Endodermal cell (in vitro differentiated cells): ENCODE results near the gene YKT6. TPM values are rescaled to one million over a fixed set of nuclear protein-coding genes. Genes with fewer than 3 reads are reported as not detected.
A peak's percentile ranks its signal among the peaks of the same experiment; 100 is the strongest.

Experiments
- DNase-seq: peaks from one replicate; pipeline ENCODE4 v3.0.0-alpha.2; 2017
- H3K27ac ChIP-seq: 2 replicates; pipeline ENCODE4 v1.5.1; 2013; ENCODE audit warnings: mild to moderate bottlenecking, low read depth, low read length, moderate library complexity
- H3K27me3 ChIP-seq: 2 replicates; pipeline ENCODE4 v1.6.1; 2013; ENCODE audit warnings: mild to moderate bottlenecking, low read length, moderate library complexity; ENCODE audit not compliant: insufficient read depth, control insufficient read depth, poor library complexity, severe bottlenecking
- H3K36me3 ChIP-seq: 2 replicates; pipeline ENCODE4 v1.7.0; 2013; ENCODE audit warnings: mild to moderate bottlenecking, low read length, moderate library complexity; ENCODE audit not compliant: control insufficient read depth, insufficient read depth
- H3K4me1 ChIP-seq: one replicate; pipeline ENCODE4 v1.7.0; 2013; ENCODE audit warnings: low read length; ENCODE audit not compliant: control insufficient read depth, insufficient read depth
- H3K4me3 ChIP-seq: 2 replicates; pipeline ENCODE4 v1.5.1; 2013; ENCODE audit warnings: mild to moderate bottlenecking, low read length, moderate library complexity
- H3K9ac ChIP-seq: 2 replicates; pipeline ENCODE4 v1.6.1; 2013; ENCODE audit warnings: mild to moderate bottlenecking, low read length, moderate library complexity; ENCODE audit not compliant: poor library complexity, severe bottlenecking; ENCODE audit errors: extremely low read depth
- H3K9me3 ChIP-seq: 2 replicates; pipeline ENCODE4 v1.6.1; 2013; ENCODE audit warnings: mild to moderate bottlenecking, low read length, moderate library complexity; ENCODE audit not compliant: control insufficient read depth
- H3K27ac Mint-ChIP-seq: 2 replicates; pipeline ENCODE4 v1.8.0; 2020; ENCODE audit warnings: mixed read lengths
- H3K27me3 Mint-ChIP-seq: 2 replicates; pipeline ENCODE4 v1.8.0; 2021; ENCODE audit warnings: mild to moderate bottlenecking, mixed read lengths; ENCODE audit not compliant: insufficient read depth
- H3K36me3 Mint-ChIP-seq: 2 replicates; pipeline ENCODE4 v1.8.0; 2020; ENCODE audit warnings: low read depth, mixed read lengths
- H3K4me1 Mint-ChIP-seq: 2 replicates; pipeline ENCODE4 v1.8.0; 2020; ENCODE audit warnings: mixed read lengths
- H3K4me3 Mint-ChIP-seq: 2 replicates; pipeline ENCODE4 v1.8.0; 2020; ENCODE audit warnings: mild to moderate bottlenecking, moderate library complexity, mixed read lengths
- H3K9me3 Mint-ChIP-seq: 2 replicates; pipeline ENCODE4 v1.8.0; 2020; ENCODE audit warnings: mild to moderate bottlenecking, mixed read lengths
- WGBS, 2 experiments: methylation state at CpG; one replicate each; pipeline versions ENCODE4 v1.1.5 to v1.1.7; 2013; ENCODE audit warnings: missing lambda C conversion rate in 2 of 2, mixed read lengths in 1 of 2; ENCODE audit not compliant: insufficient coverage in 1 of 2, insufficient read length in 1 of 2; 5-methylcytosine and 5-hydroxymethylcytosine counted together
- total RNA-seq, 2 donors: library from RNA; stranded (reverse); fragmentation: NEBNext Ultra II Directional in 1 of 2; extraction: Animal tissue kit (Norgen Biotek cat#: 25700) in 1 of 2; gene quantifications; 2 replicates in 1 of 2; 3 replicates in 1 of 2; pipeline ENCODE4 v1.2.1, GENCODE V29; 2021
- TF ChIP-seq, protein P1 (sequence below): fragments of 200-600 bp; sonication (generic); conservative IDR thresholded peaks from 2 replicates; pipeline ENCODE4 v1.5.0; 2021; ENCODE audit warnings: antibody characterized with exemption, mild to moderate bottlenecking

The YKT6 gene
- total RNA-seq, 2 donors from 2014 or later, result 96.2 to 101 TPM

DNA sequence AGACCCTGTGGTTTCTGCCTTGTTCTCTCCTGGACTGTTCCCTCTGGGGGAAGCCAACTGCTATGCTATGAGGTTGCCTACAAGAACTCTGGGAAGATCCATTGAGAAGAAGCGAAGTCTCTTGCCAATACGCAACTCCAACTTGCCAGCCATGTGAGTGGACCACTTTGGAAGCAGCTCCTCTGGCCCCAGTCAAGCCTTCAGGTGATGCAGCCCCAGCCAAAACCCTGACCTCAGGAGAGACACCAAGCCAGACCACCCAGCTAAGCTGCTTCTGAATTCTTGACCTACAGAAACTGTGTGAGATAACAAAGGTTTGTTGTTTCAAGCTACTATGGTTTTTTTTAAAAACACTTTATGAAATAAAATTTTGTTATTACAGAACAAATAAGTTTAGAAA lies 39.4 kb upstream of the YKT6 start:
- H3K4me1 Mint-ChIP-seq, result no peaks in the 10 kb centered on the region
- H3K36me3 Mint-ChIP-seq, result no peaks in the 10 kb centered on the region
- no peak overlapping the region for H3K27ac Mint-ChIP-seq

DNA sequence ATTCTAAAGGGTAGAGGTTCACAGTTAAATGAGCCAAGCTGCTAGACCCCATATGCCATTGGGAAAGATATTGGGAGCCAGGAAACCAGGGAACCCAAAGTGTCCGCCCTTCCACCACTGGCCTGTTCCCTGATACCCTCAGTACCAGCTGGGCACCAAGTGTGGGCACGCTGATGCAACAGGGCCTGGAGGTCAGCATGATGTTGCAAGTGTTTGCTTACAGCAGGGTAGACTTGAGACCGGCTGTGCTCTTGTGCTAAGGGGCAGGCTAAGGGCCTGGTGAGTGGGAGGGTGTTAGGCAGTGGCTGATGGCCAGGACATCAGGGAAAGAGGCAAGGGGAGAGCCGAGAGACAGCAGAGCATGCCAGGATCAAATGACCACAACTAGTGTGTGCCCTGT lies 38.6 kb upstream of the YKT6 start:
- no peak overlapping the region for H3K4me3 ChIP-seq
- no peak overlapping the region for H3K9ac ChIP-seq
- DNase-seq, result peak; percentile 26
- 90 to 91% methylated on average over 4 of the region's 4 CpGs for WGBS, 2 experiments
- H3K27ac Mint-ChIP-seq, result no peak overlapping the region
- H3K27me3 ChIP-seq, result no peaks in the 10 kb centered on the region
- TF ChIP-seq, protein P1, sequence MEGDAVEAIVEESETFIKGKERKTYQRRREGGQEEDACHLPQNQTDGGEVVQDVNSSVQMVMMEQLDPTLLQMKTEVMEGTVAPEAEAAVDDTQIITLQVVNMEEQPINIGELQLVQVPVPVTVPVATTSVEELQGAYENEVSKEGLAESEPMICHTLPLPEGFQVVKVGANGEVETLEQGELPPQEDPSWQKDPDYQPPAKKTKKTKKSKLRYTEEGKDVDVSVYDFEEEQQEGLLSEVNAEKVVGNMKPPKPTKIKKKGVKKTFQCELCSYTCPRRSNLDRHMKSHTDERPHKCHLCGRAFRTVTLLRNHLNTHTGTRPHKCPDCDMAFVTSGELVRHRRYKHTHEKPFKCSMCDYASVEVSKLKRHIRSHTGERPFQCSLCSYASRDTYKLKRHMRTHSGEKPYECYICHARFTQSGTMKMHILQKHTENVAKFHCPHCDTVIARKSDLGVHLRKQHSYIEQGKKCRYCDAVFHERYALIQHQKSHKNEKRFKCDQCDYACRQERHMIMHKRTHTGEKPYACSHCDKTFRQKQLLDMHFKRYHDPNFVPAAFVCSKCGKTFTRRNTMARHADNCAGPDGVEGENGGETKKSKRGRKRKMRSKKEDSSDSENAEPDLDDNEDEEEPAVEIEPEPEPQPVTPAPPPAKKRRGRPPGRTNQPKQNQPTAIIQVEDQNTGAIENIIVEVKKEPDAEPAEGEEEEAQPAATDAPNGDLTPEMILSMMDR, result no peak
- no peaks in the 10 kb centered on the region for H3K4me1 Mint-ChIP-seq
- H3K27me3 Mint-ChIP-seq, result peaks cover 4% of the 10 kb centered on the region
- H3K9me3 Mint-ChIP-seq, result no peaks in the 10 kb centered on the region
- no peaks in the 10 kb centered on the region for H3K9me3 ChIP-seq
- no peaks in the 10 kb centered on the region for H3K36me3 Mint-ChIP-seq
- H3K27ac ChIP-seq, result no peak overlapping the region
- no peak overlapping the region for H3K4me3 Mint-ChIP-seq
- H3K36me3 ChIP-seq, result no peaks in the 10 kb centered on the region
- H3K4me1 ChIP-seq, result no peaks in the 10 kb centered on the region

More for the DNA sequence above, 39.4 kb upstream of the YKT6 start:
- TF ChIP-seq, protein P1, result no peak
- H3K4me3 Mint-ChIP-seq, result no peak overlapping the region
- H3K27ac ChIP-seq, result no peak overlapping the region
- no peaks in the 10 kb centered on the region for H3K27me3 ChIP-seq
- no peaks in the 10 kb centered on the region for H3K27me3 Mint-ChIP-seq
- no peaks in the 10 kb centered on the region for H3K36me3 ChIP-seq
- no peaks in the 10 kb centered on the region for H3K4me1 ChIP-seq
- 99 to 100% methylated on average over 2 of the region's 2 CpGs for WGBS, 2 experiments
- no peak overlapping the region for H3K9ac ChIP-seq
- no peaks in the 10 kb centered on the region for H3K9me3 Mint-ChIP-seq
- DNase-seq, result peak; percentile 26
- no peaks in the 10 kb centered on the region for H3K9me3 ChIP-seq
- no peak overlapping the region for H3K4me3 ChIP-seq

DNA sequence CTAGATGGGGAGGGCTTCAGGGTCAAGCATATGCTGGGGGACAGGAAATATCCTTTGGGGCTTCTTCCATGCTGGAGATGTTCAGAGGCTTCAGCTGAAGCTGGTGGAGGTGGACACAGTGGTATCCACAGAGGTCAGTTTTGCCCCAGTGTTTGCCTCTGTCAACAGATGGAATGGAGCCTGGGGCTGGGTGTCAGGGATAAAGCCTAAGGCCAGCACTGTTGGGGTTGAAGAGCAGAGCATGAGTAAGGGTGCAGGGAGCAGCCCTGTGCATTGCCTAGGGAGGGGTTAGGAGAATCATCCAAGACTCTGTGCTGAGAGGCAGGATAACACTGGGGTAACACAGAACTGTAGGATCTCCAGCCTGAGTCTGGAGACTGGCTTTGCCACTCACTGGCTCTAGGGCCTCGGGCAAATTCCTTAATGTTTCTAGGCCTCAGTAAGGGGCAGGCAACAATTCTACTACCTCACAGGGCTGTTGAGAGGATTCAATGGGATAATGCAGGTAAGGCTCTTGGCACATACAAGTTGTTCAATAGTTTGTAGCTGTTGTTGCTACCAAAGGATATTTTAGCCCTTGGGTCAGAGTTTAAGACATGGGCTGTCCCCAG lies 37.9 kb upstream of the YKT6 start:
- no peak overlapping the region for H3K4me3 Mint-ChIP-seq
- WGBS, 2 experiments, result 89% methylated on average over 1 of the region's 1 CpG; no CpG with 5 or more reads in 1 of the 2 experiments
- no peaks in the 10 kb centered on the region for H3K4me1 Mint-ChIP-seq
- no peak overlapping the region for H3K4me3 ChIP-seq
- H3K27me3 ChIP-seq, result no peaks in the 10 kb centered on the region
- DNase-seq, result peak; percentile 32
- H3K9me3 ChIP-seq, result no peaks in the 10 kb centered on the region
- no peak overlapping the region for H3K27ac ChIP-seq
- no peaks in the 10 kb centered on the region for H3K9me3 Mint-ChIP-seq
- H3K36me3 Mint-ChIP-seq, result no peaks in the 10 kb centered on the region
- no peaks in the 10 kb centered on the region for H3K4me1 ChIP-seq
- H3K27ac Mint-ChIP-seq, result no peak overlapping the region
- peaks cover 6% of the 10 kb centered on the region for H3K27me3 Mint-ChIP-seq
- no peaks in the 10 kb centered on the region for H3K36me3 ChIP-seq
- TF ChIP-seq, protein P1, result no peak
- H3K9ac ChIP-seq, result no peak overlapping the region
